GM18873 (cell line): ENCODE results near the gene ACAP2.
"Not testable (repeated sequence)": the region's sequence is repeated elsewhere in the genome, so short reads cannot be mapped to it uniquely, and the experiment has no call there.

Experiments
- ATAC-seq: cut with Tn5 transposase; IDR thresholded peaks from one replicate; pipeline ENCODE4 v1.9.1; 2021; ENCODE audit warnings: mild to moderate bottlenecking, moderate library complexity, moderate number of reproducible peaks; ENCODE audit not compliant: unreplicated experiment, low FRiP score

ACAP2 gene

DNA sequence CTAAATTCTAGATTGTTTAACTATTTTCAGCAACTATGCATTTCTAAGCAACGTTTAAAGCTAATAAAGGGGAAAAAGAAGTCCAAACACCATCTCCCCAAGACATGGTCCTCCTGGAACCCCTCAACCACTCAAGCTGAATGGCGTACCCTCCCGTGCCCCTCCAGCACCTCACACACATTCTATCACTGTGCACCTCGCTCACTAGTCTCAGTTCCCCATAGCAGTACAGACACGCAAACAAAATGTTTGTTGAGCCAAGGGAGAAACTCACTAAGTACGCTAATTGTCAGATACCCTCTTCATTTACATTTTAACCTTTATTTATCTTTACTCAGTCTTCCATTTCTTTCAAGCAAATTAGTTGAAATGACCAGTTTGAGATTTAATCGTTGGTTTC is 48.8 kb downstream of the ACAP2 start:
- ATAC-seq, result no peak

DNA sequence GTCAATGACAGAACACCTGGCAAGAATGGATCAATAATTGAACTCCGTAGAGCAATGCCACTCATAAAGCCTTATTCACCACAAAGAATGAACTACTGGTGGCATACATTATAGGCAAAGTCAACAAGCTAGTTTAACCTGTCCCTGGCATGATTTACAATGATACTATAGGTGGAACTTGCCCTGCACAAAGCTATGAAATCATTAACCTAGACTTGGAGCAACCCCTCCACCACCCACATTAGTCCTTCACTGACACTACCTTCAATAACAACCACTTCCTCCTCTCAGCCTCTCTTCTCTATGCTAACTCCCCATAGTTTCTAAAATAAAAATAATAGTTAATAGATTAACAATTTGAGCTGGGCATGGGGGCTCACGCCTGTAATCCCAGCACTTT is 54.4 kb downstream of the ACAP2 start:
- no peak for ATAC-seq

DNA sequence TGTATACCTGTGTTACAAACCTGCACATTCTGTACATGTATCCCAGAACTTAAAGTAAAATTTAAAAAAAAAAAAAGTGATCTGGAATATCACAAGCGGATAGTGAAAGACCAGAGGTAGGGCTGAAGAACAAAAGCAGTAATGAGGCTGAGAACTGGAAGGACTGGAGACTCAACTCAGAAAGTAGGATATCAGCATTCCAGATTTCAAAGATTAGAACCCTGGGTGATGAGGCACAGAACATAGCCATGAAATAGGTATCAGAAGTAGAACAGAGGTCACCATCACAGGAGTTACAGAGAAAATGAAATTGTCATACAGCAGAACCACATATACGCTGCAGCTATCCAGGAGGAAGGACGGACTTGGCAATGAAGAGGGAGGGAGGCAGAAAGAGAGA is 56.1 kb downstream of the ACAP2 start:
- ATAC-seq, result no peak

DNA sequence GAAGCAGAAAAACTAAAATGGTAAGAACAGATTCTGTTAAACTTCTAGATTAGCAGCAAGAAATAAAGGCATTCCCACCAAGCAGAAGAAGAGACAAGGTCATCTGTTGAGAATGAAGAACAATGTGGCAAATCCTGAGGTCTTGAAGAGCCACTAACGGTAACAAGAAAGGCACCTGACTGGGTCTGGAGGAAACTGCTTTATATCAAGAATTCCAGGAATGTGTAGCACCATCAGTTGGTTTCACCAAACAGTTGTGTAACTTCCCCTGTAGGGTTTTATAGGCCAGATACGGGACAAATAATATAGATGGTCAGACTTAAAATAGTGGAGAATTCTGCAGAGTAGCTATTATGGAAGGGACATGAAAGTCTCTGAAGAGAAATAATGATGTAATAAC is 57.3 kb downstream of the ACAP2 start:
- ATAC-seq, result no peak

- ATAC-seq, result no peak
Measured at GRCh38 chr3:195384952-195385351, 57.9 kb downstream of the ACAP2 start.

- no peak for ATAC-seq
Measured at GRCh38 chr3:195372220-195372619, 70.6 kb downstream of the ACAP2 start.

- no peak for ATAC-seq
Measured at GRCh38 chr3:195366200-195366925, 76.5 kb downstream of the ACAP2 start.

DNA sequence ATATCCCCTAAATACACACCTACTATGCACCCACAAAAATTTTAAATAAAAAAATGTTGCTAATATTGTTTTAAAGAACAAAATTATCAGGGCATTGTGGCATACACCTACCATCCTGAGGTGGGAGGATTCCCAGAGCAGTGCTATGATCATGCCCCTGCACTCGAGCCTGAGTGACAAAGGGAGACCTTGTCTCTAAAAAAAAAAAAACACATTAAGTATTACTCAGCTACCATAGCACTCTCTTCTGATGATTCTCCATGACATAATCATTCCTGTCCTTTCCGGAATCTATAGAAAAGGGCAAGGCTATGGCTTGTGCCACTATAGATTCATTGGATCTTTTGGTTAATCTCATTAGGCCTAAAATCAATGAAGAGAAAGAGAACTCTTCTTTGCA is 77.4 kb downstream of the ACAP2 start:
- ATAC-seq, result no peak

GRCh38 chr3:195357797-195358196 is 85.0 kb downstream of the ACAP2 start:
- ATAC-seq, result not testable (repeated sequence)

DNA sequence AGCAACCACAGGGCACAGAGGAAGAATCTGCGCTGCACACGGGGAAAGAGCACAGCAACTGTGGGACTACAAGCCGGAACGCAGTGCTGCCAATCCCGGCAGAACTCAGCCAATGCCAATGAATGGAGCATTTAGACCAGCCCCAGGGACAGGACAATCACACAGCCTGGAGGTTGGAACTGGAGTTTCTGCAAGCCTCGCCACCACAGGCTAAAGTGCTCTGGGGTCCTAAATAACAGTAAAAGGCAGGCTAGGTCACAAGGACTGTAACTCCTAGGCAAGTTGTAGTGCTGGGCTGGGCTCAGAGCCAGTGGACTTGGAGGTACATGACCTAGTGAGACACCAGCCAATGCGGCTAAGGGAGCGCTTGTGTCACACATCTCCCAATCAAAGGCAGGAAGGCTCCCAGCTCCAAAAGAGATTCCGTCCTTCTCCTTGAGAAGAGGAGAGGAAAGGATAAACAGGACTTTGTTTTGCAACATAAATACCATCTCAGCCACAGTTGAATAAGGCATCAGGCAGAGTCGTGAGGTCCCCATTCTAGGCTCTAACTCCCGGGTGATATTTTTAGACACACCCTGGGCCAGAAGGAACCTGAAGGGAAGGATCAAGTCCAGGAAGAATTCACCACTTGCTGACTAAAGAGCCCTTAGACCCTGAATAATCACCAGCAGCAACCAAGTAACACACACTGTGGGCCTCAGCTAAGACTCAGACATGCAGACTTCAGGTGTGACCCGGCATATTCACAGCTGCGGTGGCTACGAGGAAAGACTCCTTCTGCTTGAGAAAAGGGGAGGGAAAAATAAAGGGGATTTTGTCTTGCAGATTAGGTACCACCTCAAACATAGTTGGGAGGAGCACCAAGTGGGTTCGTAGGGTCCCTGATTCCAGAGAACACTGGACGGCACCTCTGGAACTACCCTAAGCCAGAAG is 86.4 kb downstream of the ACAP2 start:
- no peak for ATAC-seq

DNA sequence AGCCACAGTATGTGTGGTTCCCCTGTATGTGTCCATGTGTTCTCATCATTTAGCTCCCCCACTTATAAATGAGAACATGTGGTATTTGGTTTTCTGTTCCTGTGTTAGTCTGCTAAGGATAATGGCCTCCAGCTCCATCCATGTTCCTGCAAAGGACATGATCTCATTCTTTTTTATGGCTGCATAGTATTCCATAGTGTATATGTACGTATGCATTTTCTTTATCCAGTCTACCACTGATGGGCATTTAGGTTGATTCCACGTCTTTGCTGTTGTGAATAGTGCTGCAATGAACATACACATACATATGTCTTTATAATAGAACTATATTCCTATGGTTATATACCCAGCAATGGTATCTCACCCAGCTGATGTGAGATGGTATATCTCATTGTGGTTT is 88.8 kb downstream of the ACAP2 start:
- ATAC-seq, result not testable (repeated sequence)

- no peak for ATAC-seq
Measured at GRCh38 chr3:195352895-195353488, 89.8 kb downstream of the ACAP2 start.

- ATAC-seq, result no peak
Measured at GRCh38 chr3:195348426-195349115, 94.2 kb downstream of the ACAP2 start.

DNA sequence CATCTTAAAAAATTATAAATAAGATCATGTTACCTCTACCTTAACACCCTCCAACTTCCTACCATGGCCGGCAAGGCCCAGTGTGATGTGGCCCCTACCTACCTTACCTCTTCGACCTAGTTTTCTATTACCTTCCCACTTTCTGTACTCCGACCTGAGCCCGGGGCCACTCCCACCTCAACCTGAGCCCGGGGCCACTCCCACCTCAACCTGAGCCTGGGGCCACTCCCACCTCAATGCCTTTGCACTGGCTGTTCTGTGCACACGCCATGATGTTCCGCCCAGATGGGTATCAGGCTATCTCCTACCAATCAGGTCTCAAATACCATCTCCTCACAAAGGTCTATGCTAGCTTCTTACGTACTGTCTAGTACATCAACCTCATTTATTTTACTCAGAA is 105.1 kb downstream of the ACAP2 start:
- no peak for ATAC-seq

GRCh38 chr3:195334967-195335366 is 107.9 kb downstream of the ACAP2 start:
- ATAC-seq, result no peak

- ATAC-seq, result no peak
Measured at GRCh38 chr3:195319060-195319459, 123.8 kb downstream of the ACAP2 start.

DNA sequence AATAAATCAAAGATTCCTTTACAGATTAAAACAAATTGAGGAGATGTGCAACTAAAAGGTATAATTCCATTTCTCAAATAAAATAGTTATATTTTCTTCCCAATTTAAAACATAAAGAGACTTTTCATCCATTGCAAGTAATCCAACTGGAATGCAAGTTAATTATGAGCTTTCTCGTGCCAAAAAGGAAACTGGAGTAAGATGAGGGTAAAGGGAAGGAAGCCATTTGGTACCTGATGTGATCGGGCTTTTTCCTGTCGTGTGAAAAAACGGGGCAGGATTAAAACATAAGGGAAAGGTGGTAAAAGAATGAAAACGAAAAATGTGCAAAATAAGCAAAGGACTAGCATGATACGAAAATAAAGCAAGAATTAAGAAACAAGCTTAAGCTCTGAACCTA is 130.1 kb downstream of the ACAP2 start:
- no peak for ATAC-seq

GRCh38 chr3:195307711-195308110 is 135.1 kb downstream of the ACAP2 start:
- ATAC-seq, result no peak

GRCh38 chr3:195306369-195306768 is 136.5 kb downstream of the ACAP2 start:
- no peak for ATAC-seq

DNA sequence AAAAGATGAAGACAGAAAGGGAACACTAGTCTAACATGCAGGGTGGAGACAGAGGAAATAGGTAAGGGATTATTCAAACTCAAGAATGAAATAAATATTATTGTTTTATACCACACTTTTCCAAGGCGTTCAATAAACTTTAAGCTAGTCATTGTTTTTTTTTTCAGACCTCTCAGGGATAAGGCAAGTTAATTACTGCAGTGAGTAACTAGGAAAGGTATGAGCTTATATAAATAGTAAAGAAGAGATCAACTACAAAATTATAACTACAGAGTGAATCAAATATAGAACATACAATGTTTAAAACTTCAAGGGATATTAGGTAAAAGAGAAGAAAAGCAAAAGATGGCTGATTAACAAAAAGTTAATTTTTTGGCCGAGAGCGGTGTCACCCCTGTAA is 140.4 kb downstream of the ACAP2 start:
- ATAC-seq, result no peak

GRCh38 chr3:195297446-195297845 is 145.4 kb downstream of the ACAP2 start:
- peak; percentile 53 for ATAC-seq
